H1 (cell line): ENCODE results near the gene TUBB4B. TPM values are rescaled to one million over a fixed set of nuclear protein-coding genes. Genes with fewer than 3 reads are reported as not detected.

ENCODE experiments used
- RNF2 ChIP-seq: fragments of 200-900, 300-1000 bp; sonication (generic); IDR thresholded peaks from 2 replicates; pipeline ENCODE4 v1.7.1; 2016; ENCODE audit warnings: borderline replicate concordance, low read depth, mild to moderate bottlenecking, antibody characterized with exemption, low read length; ENCODE audit not compliant: poor library complexity, severe bottlenecking; ENCODE audit errors: missing control alignments
- TEAD4 ChIP-seq: IDR thresholded peaks from 2 replicates; pipeline ENCODE4 v1.6.1; 2012; ENCODE audit warnings: low read depth, low read length, inconsistent platforms, mixed read lengths
- polyA plus RNA-seq, 7 experiments: library from polyadenylated mRNA; depleted of rRNA in 3 of 7; stranded (reverse) in 5 of 7; unstranded in 2 of 7; fragments of >200 nt in 5 of 7; fragments of 200-250 nt in 2 of 7; gene quantifications; 1 replicate in 5 of 7; 2 replicates in 1 of 7; 4 replicates in 1 of 7; pipeline versions ENCODE4 v1.2.1 to v1.2.3, GENCODE V29; 2011 to 2013; ENCODE audit warnings: missing spikeins in 2 of 7, mixed read lengths in 2 of 7
- total RNA-seq: library from RNA; stranded (reverse); fragmentation: NEBNext Ultra II Directional; extraction: Animal tissue kit (Norgen Biotek cat#: 25700); gene quantifications from 2 replicates; pipeline ENCODE4 v1.2.1, GENCODE V29; 2021

The TUBB4B gene
- total and polyA plus RNA-seq, 2 of the 8 experiments (the other 6 are each of a cell fraction or from before 2014, with no cell fraction given) = 280 to 307 TPM

GRCh38 chr9:137218212-137218753 lies 22.8 kb upstream of the TUBB4B start (continued):
- TF ChIP-seq TEAD4 = no peak
- TF ChIP-seq RNF2 = no peak
